NCI-H460 (cell line): ENCODE measurements around the gene DPP9. TPM values are rescaled to one million over a fixed set of nuclear protein-coding genes. Genes with fewer than 3 reads are reported as not detected.
"Not testable (repeated sequence)": the region's sequence is repeated elsewhere in the genome, so short reads cannot be mapped to it uniquely, and the experiment has no call there.

Source experiments
- DNase-seq: peaks from one replicate; pipeline ENCODE4 v3.0.0-alpha.2; 2016; ENCODE audit warnings: low read depth; ENCODE audit errors: extremely low read depth
- total RNA-seq: library from RNA; depleted of rRNA; stranded (reverse); fragments of >200 nt; shearing (Covaris generic); gene quantifications from 2 replicates; pipeline ENCODE4 v1.2.3, GENCODE V29; 2014

The DPP9 gene
- total RNA-seq, 1 experiment from 2014 or later: 28.4 TPM

- no peak for DNase-seq
Observed at GRCh38 chr19:4742723-4743646, 19.3 kb upstream of the DPP9 start.

GRCh38 chr19:4740092-4740491 lies 16.4 kb upstream of the DPP9 start:
- DNase-seq: no peak

- DNase-seq: no peak
Observed at GRCh38 chr19:4738734-4739133, 15.1 kb upstream of the DPP9 start.

- no peak for DNase-seq
Observed at GRCh38 chr19:4737955-4738600, 14.4 kb upstream of the DPP9 start.

- DNase-seq: no peak
Observed at GRCh38 chr19:4733755-4734345, 10.2 kb upstream of the DPP9 start.

- DNase-seq: peak; percentile 36
Observed at GRCh38 chr19:4732680-4733114, 9.1 kb upstream of the DPP9 start.

GRCh38 chr19:4730740-4731171 lies 7.1 kb upstream of the DPP9 start:
- DNase-seq: no peak

GRCh38 chr19:4728871-4729270 lies 5.2 kb upstream of the DPP9 start:
- DNase-seq: no peak

- no peak for DNase-seq
Observed at GRCh38 chr19:4722671-4723594, 709 bp downstream of the DPP9 start.

GRCh38 chr19:4721196-4721595 lies 2.4 kb downstream of the DPP9 start:
- DNase-seq: no peak

- no peak for DNase-seq
Observed at GRCh38 chr19:4720037-4720700, 3.5 kb downstream of the DPP9 start.

- no peak for DNase-seq
Observed at GRCh38 chr19:4719499-4719866, 4.2 kb downstream of the DPP9 start.

GRCh38 chr19:4717966-4718701 lies 5.5 kb downstream of the DPP9 start:
- DNase-seq: no peak

GRCh38 chr19:4717191-4717965 lies 6.3 kb downstream of the DPP9 start:
- no peak for DNase-seq

GRCh38 chr19:4715529-4716221 lies 8.0 kb downstream of the DPP9 start:
- DNase-seq: no peak

GRCh38 chr19:4715178-4715528 lies 8.5 kb downstream of the DPP9 start:
- not testable (repeated sequence) for DNase-seq

GRCh38 chr19:4714016-4714415 lies 9.6 kb downstream of the DPP9 start:
- DNase-seq: no peak

- peak; percentile 86 for DNase-seq
Observed at GRCh38 chr19:4713384-4713951, 10.2 kb downstream of the DPP9 start.
